Activated T-cell treated with anti-CD3 and anti-CD28 coated beads, Interleukin-2, amount 50 U/mL, for 24 hours (primary cell): ENCODE measurements around the gene GNPTG.

Experiments
- DNase-seq: peaks from one replicate; pipeline ENCODE4 v3.0.0-alpha.2; 2020
- H3K27ac Mint-ChIP-seq: 2 replicates; pipeline ENCODE4 v1.8.0; 2020; ENCODE audit warnings: mild to moderate bottlenecking, mixed read lengths
- H3K27me3 Mint-ChIP-seq: 2 replicates; pipeline ENCODE4 v1.8.0; 2020; ENCODE audit warnings: mixed read lengths
- H3K36me3 Mint-ChIP-seq: 2 replicates; pipeline ENCODE4 v1.8.0; 2020; ENCODE audit warnings: low read depth, mixed read lengths
- H3K4me1 Mint-ChIP-seq: 2 replicates; pipeline ENCODE4 v1.8.0; 2020; ENCODE audit warnings: low read depth, mixed read lengths
- H3K4me3 Mint-ChIP-seq: 2 replicates; pipeline ENCODE4 v1.8.0; 2020; ENCODE audit warnings: mild to moderate bottlenecking, moderate library complexity, mixed read lengths
- H3K9me3 Mint-ChIP-seq: 2 replicates; pipeline ENCODE4 v1.8.0; 2020; ENCODE audit warnings: mixed read lengths

The GNPTG gene

GRCh38 chr16:1335211-1335971 is 16.3 kb upstream of the GNPTG start:
- H3K4me1 Mint-ChIP-seq, result peaks cover 16% of the 10 kb centered on the region
- H3K4me3 Mint-ChIP-seq, result no peak overlapping the region
- no peak overlapping the region for H3K27ac Mint-ChIP-seq
- H3K27me3 Mint-ChIP-seq, result peaks cover 39% of the 10 kb centered on the region
- H3K9me3 Mint-ChIP-seq, result no peaks in the 10 kb centered on the region
- DNase-seq, result no peak
- H3K36me3 Mint-ChIP-seq, result no peaks in the 10 kb centered on the region

DNA sequence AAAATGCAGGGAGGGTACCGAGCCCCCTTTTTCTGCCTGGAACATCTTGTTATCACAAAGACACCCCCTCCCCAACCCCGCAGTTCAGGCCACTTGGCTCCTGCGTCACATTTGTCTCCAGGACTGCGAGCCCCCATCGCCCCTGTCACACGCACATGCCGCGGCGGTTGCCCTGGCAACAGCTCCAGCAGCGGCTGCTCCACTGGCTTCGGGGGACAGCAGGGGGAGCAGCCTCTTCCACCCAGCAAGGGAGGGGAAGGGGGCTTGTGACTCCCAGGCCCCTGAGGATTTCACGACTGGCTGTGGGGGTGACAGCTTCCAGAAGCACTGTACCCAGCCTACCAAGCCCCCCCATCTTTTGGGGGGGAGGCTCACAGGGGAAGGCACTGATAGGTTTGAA is 15.7 kb upstream of the GNPTG start:
- Mint-ChIP-seq H3K4me3 (no peak overlapping the region), H3K9me3 (no peaks in the 10 kb centered on the region), H3K27ac (no peak overlapping the region), H3K36me3 (no peaks in the 10 kb centered on the region), H3K4me1 (peaks cover 16% of the 10 kb centered on the region), H3K27me3 (peaks cover 35% of the 10 kb centered on the region)
- no peak for DNase-seq

DNA sequence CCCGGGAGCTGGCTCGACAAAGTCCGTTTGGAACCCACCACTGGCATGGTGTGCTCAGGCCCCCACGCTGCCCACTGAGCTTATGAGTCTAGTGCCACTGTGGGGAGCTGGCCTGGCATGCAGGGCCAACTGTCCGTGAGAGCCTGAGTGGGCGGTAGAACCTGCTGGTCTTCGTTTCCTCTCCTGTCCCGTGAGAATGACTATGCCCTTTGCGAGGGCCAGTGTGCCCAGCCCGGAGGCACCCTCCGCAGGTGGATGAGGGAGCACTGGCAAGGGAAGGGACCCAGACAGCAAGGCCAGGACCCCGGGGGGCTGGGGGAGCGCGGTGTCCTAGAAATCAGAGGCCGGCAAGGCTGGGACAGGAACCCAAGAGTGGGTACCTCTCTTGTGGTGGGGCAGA is 15.1 kb upstream of the GNPTG start:
- Mint-ChIP-seq H3K4me1 (peaks cover 11% of the 10 kb centered on the region), H3K27me3 (peaks cover 30% of the 10 kb centered on the region), H3K27ac (no peak overlapping the region), H3K36me3 (no peaks in the 10 kb centered on the region), H3K9me3 (no peaks in the 10 kb centered on the region), H3K4me3 (no peak overlapping the region)
- DNase-seq, result no peak

DNA sequence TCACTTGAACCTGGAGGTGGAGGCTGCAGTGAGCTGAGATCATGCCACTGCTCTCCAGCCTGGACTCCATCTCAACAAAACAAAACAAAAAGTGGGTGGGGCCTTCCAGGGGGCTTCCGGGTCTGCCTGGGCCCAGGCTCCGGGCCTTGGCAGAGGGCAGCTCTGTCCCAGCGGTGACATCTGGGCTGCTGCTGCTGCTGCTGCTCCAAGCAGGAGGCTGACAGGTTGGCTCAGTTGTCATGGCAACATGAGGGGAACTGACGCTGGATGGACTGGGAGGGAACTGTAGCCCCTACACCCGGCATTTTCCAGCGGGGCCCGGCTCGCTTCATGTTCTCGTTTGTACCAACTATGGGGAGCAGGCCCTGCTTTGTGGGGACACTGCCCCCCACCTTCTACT is 14.2 kb upstream of the GNPTG start:
- Mint-ChIP-seq H3K4me3 (no peak overlapping the region), H3K27me3 (peaks cover 21% of the 10 kb centered on the region), H3K4me1 (peaks cover 12% of the 10 kb centered on the region), H3K36me3 (no peaks in the 10 kb centered on the region), H3K9me3 (no peaks in the 10 kb centered on the region), H3K27ac (no peak overlapping the region)
- no peak for DNase-seq

GRCh38 chr16:1338119-1338730 is 13.5 kb upstream of the GNPTG start:
- Mint-ChIP-seq H3K27ac (no peak overlapping the region), H3K27me3 (peaks cover 17% of the 10 kb centered on the region), H3K9me3 (no peaks in the 10 kb centered on the region), H3K36me3 (no peaks in the 10 kb centered on the region), H3K4me1 (peaks cover 16% of the 10 kb centered on the region), H3K4me3 (no peak overlapping the region)
- DNase-seq, result no peak

GRCh38 chr16:1338855-1339675 is 12.7 kb upstream of the GNPTG start:
- DNase-seq, result no peak
- peaks cover 17% of the 10 kb centered on the region for H3K27me3 Mint-ChIP-seq
- H3K9me3 Mint-ChIP-seq, result no peaks in the 10 kb centered on the region
- H3K27ac Mint-ChIP-seq, result no peak overlapping the region
- no peak overlapping the region for H3K4me3 Mint-ChIP-seq
- H3K36me3 Mint-ChIP-seq, result no peaks in the 10 kb centered on the region
- peaks cover 19% of the 10 kb centered on the region for H3K4me1 Mint-ChIP-seq

GRCh38 chr16:1340730-1341494 is 10.8 kb upstream of the GNPTG start:
- Mint-ChIP-seq H3K9me3 (no peaks in the 10 kb centered on the region), H3K4me3 (no peak overlapping the region), H3K36me3 (no peaks in the 10 kb centered on the region), H3K27ac (no peak overlapping the region), H3K4me1 (peaks cover 17% of the 10 kb centered on the region), H3K27me3 (peaks cover 4% of the 10 kb centered on the region)
- DNase-seq, result no peak

DNA sequence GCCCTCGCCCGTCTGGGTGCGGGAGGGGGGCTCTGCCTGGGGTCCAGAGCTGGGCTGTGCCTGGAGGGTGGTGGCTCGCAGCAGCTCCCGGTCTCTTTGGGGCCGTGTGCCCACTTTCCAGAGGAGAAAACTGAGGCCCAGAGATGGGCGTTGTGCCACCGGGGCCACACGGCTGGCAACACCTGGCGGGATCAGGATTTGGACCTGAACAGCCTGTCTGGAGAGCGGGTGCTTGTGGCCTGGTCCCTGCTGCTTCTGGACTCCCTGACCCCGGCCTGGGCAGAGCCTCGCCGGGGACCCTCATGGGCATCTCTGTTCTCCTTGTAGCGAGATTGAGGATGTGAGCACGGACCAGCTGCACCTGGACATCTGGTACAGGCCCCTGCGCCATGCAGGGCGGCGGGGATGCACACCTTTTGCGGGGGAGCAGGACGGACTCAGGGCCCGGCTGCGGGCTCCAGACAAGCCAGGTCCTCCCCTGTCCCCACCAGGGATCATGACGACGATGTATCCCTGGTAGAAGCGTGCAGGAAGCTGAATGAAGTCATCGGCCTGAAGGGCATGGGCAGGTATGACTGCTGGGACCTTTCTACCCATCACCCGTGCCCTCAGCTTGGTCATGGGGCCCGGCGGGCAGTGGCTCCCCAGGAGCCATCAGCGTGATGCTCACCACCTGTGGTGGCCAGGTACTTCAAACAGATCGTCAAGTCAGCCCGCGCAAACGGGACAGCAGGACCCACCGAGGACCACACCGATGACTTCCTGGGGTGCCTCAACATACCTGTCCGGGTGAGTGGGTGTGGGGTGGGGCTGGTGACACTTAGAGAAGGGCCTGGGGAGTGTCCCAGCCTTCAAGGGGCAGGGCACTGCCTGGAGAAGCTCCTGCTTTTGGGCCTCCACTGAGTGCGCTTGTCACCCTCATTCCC is 10.0 kb upstream of the GNPTG start:
- Mint-ChIP-seq H3K4me1 (peaks cover 17% of the 10 kb centered on the region), H3K27me3 (no peaks in the 10 kb centered on the region), H3K36me3 (no peaks in the 10 kb centered on the region), H3K9me3 (no peaks in the 10 kb centered on the region), H3K27ac (no peak overlapping the region), H3K4me3 (no peak overlapping the region)
- no peak for DNase-seq

- Mint-ChIP-seq H3K4me3 (peak overlapping the region; percentile 53), H3K36me3 (peaks cover 4% of the 10 kb centered on the region), H3K4me1 (peaks cover 17% of the 10 kb centered on the region), H3K9me3 (no peaks in the 10 kb centered on the region), H3K27ac (peak overlapping the region; percentile 71), H3K27me3 (no peaks in the 10 kb centered on the region)
- peak; percentile 91 for DNase-seq
These were observed 9.0 kb upstream of the GNPTG start for GRCh38 chr16:1342526-1343427.

- H3K27ac Mint-ChIP-seq, result peak overlapping the region; percentile 71
- H3K9me3 Mint-ChIP-seq, result no peaks in the 10 kb centered on the region
- no peaks in the 10 kb centered on the region for H3K27me3 Mint-ChIP-seq
These were observed 8.1 kb upstream of the GNPTG start for GRCh38 chr16:1343428-1344242.

GRCh38 chr16:1344499-1344898 is 7.2 kb upstream of the GNPTG start:
- no peak overlapping the region for H3K27ac Mint-ChIP-seq

More at GRCh38 chr16:1343428-1344242, 8.1 kb upstream of the GNPTG start:
- peaks cover 8% of the 10 kb centered on the region for H3K36me3 Mint-ChIP-seq
- peaks cover 17% of the 10 kb centered on the region for H3K4me1 Mint-ChIP-seq
- peak overlapping the region; percentile 29 for H3K4me3 Mint-ChIP-seq
- no peak for DNase-seq

DNA sequence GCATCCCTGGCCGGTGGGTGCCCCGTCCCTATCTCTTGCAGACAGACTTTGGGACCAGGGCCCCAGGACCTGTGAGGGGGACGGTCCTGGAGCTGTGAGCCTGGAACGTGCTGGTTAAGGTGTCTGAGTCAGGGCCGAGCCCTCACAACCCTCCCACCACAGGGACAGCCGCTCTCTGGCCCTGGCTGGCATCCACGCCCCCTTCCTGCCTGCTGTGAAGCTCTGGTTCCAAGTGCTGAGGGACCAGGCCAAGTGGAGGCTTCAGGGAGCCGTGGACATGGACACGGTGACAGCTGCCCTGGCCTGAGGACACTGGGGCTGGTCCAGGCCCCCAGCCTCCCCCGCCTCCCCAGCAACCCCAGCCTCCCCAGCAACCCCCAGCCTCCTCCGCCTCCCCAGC is 6.6 kb upstream of the GNPTG start:
- H3K9me3 Mint-ChIP-seq, result no peaks in the 10 kb centered on the region
- H3K27me3 Mint-ChIP-seq, result no peaks in the 10 kb centered on the region
- peaks cover 20% of the 10 kb centered on the region for H3K4me1 Mint-ChIP-seq
- H3K27ac Mint-ChIP-seq, result no peak overlapping the region
- no peak for DNase-seq
- peaks cover 21% of the 10 kb centered on the region for H3K36me3 Mint-ChIP-seq
- H3K4me3 Mint-ChIP-seq, result no peak overlapping the region

More at GRCh38 chr16:1344499-1344898, 7.2 kb upstream of the GNPTG start:
- no peak for DNase-seq
- Mint-ChIP-seq H3K36me3 (peaks cover 16% of the 10 kb centered on the region), H3K27me3 (no peaks in the 10 kb centered on the region), H3K4me3 (no peak overlapping the region), H3K9me3 (no peaks in the 10 kb centered on the region), H3K4me1 (peaks cover 17% of the 10 kb centered on the region)
